ENCODE results near the gene ZNRF4.

Gene ZNRF4

DNA sequence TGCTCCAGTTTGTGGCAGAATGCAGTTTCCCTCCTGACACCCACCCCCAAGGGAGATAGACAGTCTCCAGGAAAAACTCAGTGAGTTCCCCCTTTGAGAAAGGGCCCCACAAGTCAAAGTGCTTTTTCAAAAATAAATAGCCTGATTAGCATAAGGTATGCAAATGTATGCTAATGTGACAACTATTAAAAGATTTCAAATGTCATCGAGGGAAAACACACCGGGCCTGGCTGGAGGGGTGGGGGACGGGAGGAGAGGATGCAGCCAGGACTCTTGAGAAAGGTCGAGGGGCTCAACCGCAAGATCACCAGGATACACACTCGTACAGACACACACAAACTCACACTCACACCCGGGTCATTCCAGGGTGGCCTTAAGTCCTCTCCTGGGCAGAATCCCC lies 34.3 kb upstream of the ZNRF4 start:
- TF ChIP-seq, protein P1, sequence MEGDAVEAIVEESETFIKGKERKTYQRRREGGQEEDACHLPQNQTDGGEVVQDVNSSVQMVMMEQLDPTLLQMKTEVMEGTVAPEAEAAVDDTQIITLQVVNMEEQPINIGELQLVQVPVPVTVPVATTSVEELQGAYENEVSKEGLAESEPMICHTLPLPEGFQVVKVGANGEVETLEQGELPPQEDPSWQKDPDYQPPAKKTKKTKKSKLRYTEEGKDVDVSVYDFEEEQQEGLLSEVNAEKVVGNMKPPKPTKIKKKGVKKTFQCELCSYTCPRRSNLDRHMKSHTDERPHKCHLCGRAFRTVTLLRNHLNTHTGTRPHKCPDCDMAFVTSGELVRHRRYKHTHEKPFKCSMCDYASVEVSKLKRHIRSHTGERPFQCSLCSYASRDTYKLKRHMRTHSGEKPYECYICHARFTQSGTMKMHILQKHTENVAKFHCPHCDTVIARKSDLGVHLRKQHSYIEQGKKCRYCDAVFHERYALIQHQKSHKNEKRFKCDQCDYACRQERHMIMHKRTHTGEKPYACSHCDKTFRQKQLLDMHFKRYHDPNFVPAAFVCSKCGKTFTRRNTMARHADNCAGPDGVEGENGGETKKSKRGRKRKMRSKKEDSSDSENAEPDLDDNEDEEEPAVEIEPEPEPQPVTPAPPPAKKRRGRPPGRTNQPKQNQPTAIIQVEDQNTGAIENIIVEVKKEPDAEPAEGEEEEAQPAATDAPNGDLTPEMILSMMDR (IDR thresholded peaks at IDR 0.05), result no peak
- H3K27me3 Mint-ChIP-seq (ENCODE audit: low read depth, poor library complexity), result peaks cover 54% of the 10 kb centered on the region
- no peak for DNase-seq
- no peak overlapping the region for H3K4me3 Mint-ChIP-seq
- no peaks in the 10 kb centered on the region for H3K36me3 Mint-ChIP-seq (ENCODE audit: low read depth)
- H3K9me3 Mint-ChIP-seq, result no peaks in the 10 kb centered on the region
- peaks cover 6% of the 10 kb centered on the region for H3K4me1 Mint-ChIP-seq
- no peak overlapping the region for H3K27ac Mint-ChIP-seq

DNA sequence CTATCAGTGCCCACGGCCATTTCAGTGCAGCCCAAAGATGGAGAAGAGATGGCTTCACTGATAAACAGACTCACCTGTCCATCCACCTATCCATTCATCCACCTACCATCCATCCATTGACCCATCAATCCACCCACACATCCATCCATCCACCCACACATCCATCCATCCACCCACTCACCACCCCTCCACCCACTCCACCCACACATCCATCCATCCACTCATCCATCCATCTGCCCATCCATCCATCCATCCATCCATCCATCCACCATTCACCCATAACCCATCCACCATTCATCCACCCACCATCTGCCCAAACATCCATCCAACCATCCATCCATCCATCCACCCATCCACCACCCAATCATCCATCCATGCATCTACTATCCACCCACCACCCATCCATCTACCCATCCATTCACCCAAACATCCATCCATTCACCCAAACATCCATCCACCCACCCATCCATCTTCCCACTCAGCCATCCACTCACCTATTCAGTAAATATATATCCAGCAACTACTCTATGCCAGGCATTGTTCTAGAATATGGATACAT lies 31.6 kb upstream of the ZNRF4 start:
- no peaks in the 10 kb centered on the region for H3K4me1 Mint-ChIP-seq
- H3K27ac Mint-ChIP-seq, result no peak overlapping the region
- peaks cover 66% of the 10 kb centered on the region for H3K27me3 Mint-ChIP-seq (ENCODE audit: low read depth, poor library complexity)
- H3K36me3 Mint-ChIP-seq (ENCODE audit: low read depth), result no peaks in the 10 kb centered on the region
- TF ChIP-seq, protein P1 (IDR thresholded peaks at IDR 0.05), result no peak
- no peaks in the 10 kb centered on the region for H3K9me3 Mint-ChIP-seq
- no peak overlapping the region for H3K4me3 Mint-ChIP-seq
- no peak for DNase-seq

DNA sequence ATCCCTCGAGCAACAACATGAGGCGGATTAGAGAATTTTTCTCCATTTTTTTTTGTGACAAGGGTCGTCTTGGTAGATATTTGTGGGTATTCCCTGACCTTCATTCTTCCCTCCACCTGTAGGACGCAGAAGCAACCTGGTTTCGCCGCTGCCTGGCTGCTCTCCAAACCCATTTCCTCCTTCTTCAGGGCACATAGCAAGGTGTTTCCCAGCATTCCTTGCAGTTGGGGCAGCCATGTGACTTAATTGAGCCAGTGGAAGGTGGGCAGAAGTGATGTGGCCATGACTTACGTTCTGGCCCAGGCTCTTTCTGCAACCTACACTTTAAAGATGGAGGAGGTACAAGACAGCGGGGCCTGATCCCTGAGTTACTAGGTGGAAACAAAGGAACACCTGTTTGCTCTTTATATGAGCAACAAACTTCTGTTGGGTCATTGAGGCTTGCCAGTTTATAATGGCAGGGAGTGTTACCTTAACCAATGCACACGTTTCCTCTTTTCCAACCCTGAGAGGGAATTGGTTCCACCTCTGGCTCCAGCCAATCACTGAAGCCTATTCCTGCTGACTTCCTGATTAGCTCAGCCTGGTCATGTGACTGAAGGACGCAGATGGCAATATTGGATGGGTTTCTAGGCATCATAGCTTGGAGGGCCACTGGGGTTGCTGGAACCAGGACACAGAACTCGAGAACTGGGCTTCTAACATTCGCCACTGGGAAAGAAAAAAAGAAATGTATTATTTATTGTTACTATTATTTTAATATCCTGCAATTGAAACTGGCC lies 30.8 kb upstream of the ZNRF4 start:
- TF ChIP-seq, protein P1 (IDR thresholded peaks at IDR 0.05), result no peak
- H3K4me1 Mint-ChIP-seq, result no peaks in the 10 kb centered on the region
- no peak overlapping the region for H3K4me3 Mint-ChIP-seq
- no peaks in the 10 kb centered on the region for H3K36me3 Mint-ChIP-seq (ENCODE audit: low read depth)
- DNase-seq, result no peak
- peaks cover 69% of the 10 kb centered on the region for H3K27me3 Mint-ChIP-seq (ENCODE audit: low read depth, poor library complexity)
- no peaks in the 10 kb centered on the region for H3K9me3 Mint-ChIP-seq
- H3K27ac Mint-ChIP-seq, result no peak overlapping the region

DNA sequence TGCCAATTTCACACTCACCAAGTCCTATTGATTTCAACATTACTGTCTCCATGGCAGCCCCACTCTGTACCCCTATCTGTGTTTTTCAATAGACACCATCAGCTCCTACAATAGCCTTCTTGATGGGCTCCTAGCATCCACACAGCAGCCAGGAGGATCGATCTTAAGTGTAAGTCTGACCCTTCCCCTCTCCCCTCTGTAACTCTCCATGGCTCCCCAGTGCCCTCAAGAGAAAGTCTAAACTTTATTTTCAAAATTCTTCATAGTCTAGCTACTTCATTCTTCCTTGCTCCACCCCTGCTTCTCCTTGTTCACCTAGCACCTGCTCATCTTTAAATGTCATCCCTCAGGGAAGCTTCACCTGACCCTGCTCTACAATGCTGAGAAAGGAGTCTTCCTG lies 30.0 kb upstream of the ZNRF4 start:
- TF ChIP-seq, protein P1 (IDR thresholded peaks at IDR 0.05), result no peak
- Mint-ChIP-seq H3K27me3 (ENCODE audit: low read depth, poor library complexity) (peaks cover 67% of the 10 kb centered on the region), H3K4me3 (no peak overlapping the region), H3K27ac (no peak overlapping the region), H3K9me3 (no peaks in the 10 kb centered on the region), H3K4me1 (no peaks in the 10 kb centered on the region), H3K36me3 (ENCODE audit: low read depth) (no peaks in the 10 kb centered on the region)
- DNase-seq, result no peak

DNA sequence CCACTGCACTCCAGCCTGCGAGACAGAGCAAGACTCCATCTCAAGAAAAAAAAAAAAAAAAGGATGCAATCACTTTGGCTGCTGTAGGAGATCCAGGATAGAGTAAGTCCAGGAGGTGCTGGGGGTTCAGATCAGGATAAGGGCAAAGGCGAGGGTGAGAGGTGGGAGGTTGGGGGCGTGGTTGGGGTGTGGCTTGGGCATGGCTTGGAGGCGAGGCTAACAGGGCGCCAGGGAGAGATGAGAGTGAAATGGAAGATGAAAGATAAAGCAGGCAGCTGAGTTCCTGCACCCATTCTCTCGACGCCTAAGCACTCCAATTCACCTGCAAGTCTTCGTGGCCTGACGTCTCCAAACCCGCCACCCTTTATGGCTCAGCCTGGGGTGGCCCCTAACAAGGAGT lies 25.0 kb upstream of the ZNRF4 start:
- peak; percentile 27 for DNase-seq
- peaks cover 3% of the 10 kb centered on the region for H3K9me3 Mint-ChIP-seq
- H3K4me3 Mint-ChIP-seq, result no peak overlapping the region
- H3K27me3 Mint-ChIP-seq (ENCODE audit: low read depth, poor library complexity), result peaks cover 66% of the 10 kb centered on the region
- no peaks in the 10 kb centered on the region for H3K4me1 Mint-ChIP-seq
- no peaks in the 10 kb centered on the region for H3K36me3 Mint-ChIP-seq (ENCODE audit: low read depth)
- no peak overlapping the region for H3K27ac Mint-ChIP-seq
- TF ChIP-seq, protein P1 (IDR thresholded peaks at IDR 0.05), result no peak

DNA sequence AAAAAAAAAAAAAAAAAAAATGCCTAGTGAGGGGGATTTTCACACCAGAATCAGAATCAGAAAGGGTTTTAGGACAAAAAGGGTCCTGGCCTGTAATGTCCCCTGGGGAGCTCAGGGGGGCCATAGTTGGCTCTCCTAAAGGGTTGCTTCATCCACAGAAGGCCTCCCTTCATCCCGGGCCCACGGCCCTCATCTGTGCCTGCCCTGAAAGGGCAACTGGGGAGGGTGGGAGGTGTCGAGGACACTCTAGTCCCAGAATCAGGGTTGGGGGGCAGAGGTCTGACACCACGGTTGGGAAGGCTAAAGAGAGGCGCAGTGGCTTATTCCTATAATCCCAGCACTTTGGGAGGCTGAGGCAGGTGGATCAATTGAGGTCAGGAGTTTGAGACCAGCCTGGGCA lies 22.5 kb upstream of the ZNRF4 start:
- TF ChIP-seq, protein P1 (IDR thresholded peaks at IDR 0.05), result no peak
- Mint-ChIP-seq H3K4me3 (no peak overlapping the region), H3K9me3 (peaks cover 3% of the 10 kb centered on the region), H3K27ac (peak overlapping the region; percentile 22), H3K36me3 (ENCODE audit: low read depth) (no peaks in the 10 kb centered on the region), H3K27me3 (ENCODE audit: low read depth, poor library complexity) (peaks cover 68% of the 10 kb centered on the region), H3K4me1 (no peaks in the 10 kb centered on the region)
- no peak for DNase-seq
